ENCODE results near the gene HLA-DPA1.
"Not testable (repeated sequence)": the region's sequence is repeated elsewhere in the genome, so short reads cannot be mapped to it uniquely, and the experiment has no call there.

The HLA-DPA1 gene

GRCh38 chr6:33073431-33073871 lies at the start of gene HLA-DPA1:
HLA-DPA1 (minus strand) TSS chr6:33073649.
- no peak for DNase-seq

- no peak for DNase-seq
These were observed 49.7 kb upstream of the HLA-DPA1 start for GRCh38 chr6:33123181-33123580.

GRCh38 chr6:33120001-33120400 lies 46.6 kb upstream of the HLA-DPA1 start:
- no peak for DNase-seq

GRCh38 chr6:33118525-33119123 lies 45.2 kb upstream of the HLA-DPA1 start:
- peak; percentile 20 for DNase-seq

GRCh38 chr6:33117811-33118277 lies 44.4 kb upstream of the HLA-DPA1 start:
- no peak for DNase-seq

GRCh38 chr6:33116841-33117711 lies 43.6 kb upstream of the HLA-DPA1 start:
- DNase-seq: no peak

GRCh38 chr6:33116417-33116816 lies 43.0 kb upstream of the HLA-DPA1 start:
- no peak for DNase-seq

GRCh38 chr6:33114406-33114805 lies 41.0 kb upstream of the HLA-DPA1 start:
- DNase-seq: no peak

GRCh38 chr6:33113755-33114154 lies 40.3 kb upstream of the HLA-DPA1 start:
- DNase-seq: no peak

GRCh38 chr6:33112148-33112547 lies 38.7 kb upstream of the HLA-DPA1 start:
- no peak for DNase-seq

GRCh38 chr6:33108307-33108706 lies 34.9 kb upstream of the HLA-DPA1 start:
- no peak for DNase-seq

- no peak for DNase-seq
These were observed 34.2 kb upstream of the HLA-DPA1 start for GRCh38 chr6:33107641-33108040.

GRCh38 chr6:33105916-33106871 lies 32.7 kb upstream of the HLA-DPA1 start:
- DNase-seq: no peak

- no peak for DNase-seq
These were observed 31.9 kb upstream of the HLA-DPA1 start for GRCh38 chr6:33105386-33105785.

- no peak for DNase-seq
These were observed 31.4 kb upstream of the HLA-DPA1 start for GRCh38 chr6:33104887-33105286.

GRCh38 chr6:33103776-33104175 lies 30.3 kb upstream of the HLA-DPA1 start:
- DNase-seq: no peak

- DNase-seq: not testable (repeated sequence)
These were observed 27.8 kb upstream of the HLA-DPA1 start for GRCh38 chr6:33101121-33101737.

- DNase-seq: no peak
These were observed 22.2 kb upstream of the HLA-DPA1 start for GRCh38 chr6:33095681-33096080.

GRCh38 chr6:33093855-33094254 lies 20.4 kb upstream of the HLA-DPA1 start:
- no peak for DNase-seq

- no peak for DNase-seq
These were observed 18.9 kb upstream of the HLA-DPA1 start for GRCh38 chr6:33092385-33092784.

GRCh38 chr6:33091957-33092356 lies 18.5 kb upstream of the HLA-DPA1 start:
- DNase-seq: no peak

- no peak for DNase-seq
These were observed 15.6 kb upstream of the HLA-DPA1 start for GRCh38 chr6:33088931-33089620.
